ENCODE measurements around the gene PCP2.

GRCh38 chr19:7633698-7634097 is at the start of gene PCP2:
- no peak for TF ChIP-seq CTCF (conservative IDR thresholded peaks at IDR 0.05 in 1 of 2, IDR thresholded peaks at IDR 0.05 in 1 of 2; ENCODE audit: low read depth in 1 of 2, low read length in 2 of 2)
- TF ChIP-seq EZH2 (IDR thresholded peaks at IDR 0.05; ENCODE audit: low read length, missing control alignments), result no peak

Data from fibroblast of lung (primary cell).